Smooth muscle cell (in vitro differentiated cells): ENCODE measurements around the gene ENGASE. TPM values are rescaled to one million over a fixed set of nuclear protein-coding genes. Genes with fewer than 3 reads are reported as not detected.

Experiments used
- DNase-seq: peaks from one replicate; lab custom pipeline; 2025; ENCODE audit not compliant: unreplicated experiment; lab: John Stamatoyannopoulos, UW
- H2AFZ ChIP-seq: fragments of 200-600 bp; sonication (generic); 2 replicates; pipeline ENCODE4 v1.6.0; 2016; ENCODE audit warnings: antibody characterized with exemption, low read depth, mild to moderate bottlenecking
- H3F3A ChIP-seq: fragments of 200-600 bp; sonication (generic); 2 replicates; pipeline ENCODE4 v1.6.0; 2017; ENCODE audit warnings: antibody characterized with exemption, low read depth
- H3K27ac ChIP-seq: fragments of 200-600 bp; sonication (generic); 2 replicates; pipeline ENCODE4 v1.5.1; 2016; ENCODE audit warnings: low read depth, mild to moderate bottlenecking
- H3K27me3 ChIP-seq: fragments of 200-600 bp; sonication (generic); 2 replicates; pipeline ENCODE4 v1.6.1; 2016; ENCODE audit warnings: low read depth, mild to moderate bottlenecking
- H3K36me3 ChIP-seq: fragments of 200-600 bp; sonication (generic); 2 replicates; pipeline ENCODE4 v1.5.1; 2016; ENCODE audit warnings: low read depth
- H3K4me1 ChIP-seq: fragments of 200-600 bp; sonication (generic); 2 replicates; pipeline ENCODE4 v1.5.1; 2016; ENCODE audit warnings: low read depth
- H3K4me2 ChIP-seq: fragments of 200-600 bp; sonication (generic); 2 replicates; pipeline ENCODE4 v1.6.0; 2016; ENCODE audit warnings: mild to moderate bottlenecking
- H3K4me3 ChIP-seq: fragments of 200-600 bp; sonication (generic); 2 replicates; pipeline ENCODE4 v1.5.1; 2016; ENCODE audit warnings: mild to moderate bottlenecking
- H3K79me2 ChIP-seq: fragments of 200-600 bp; sonication (generic); 2 replicates; pipeline ENCODE4 v1.6.0; 2016; ENCODE audit warnings: low read depth, mild to moderate bottlenecking
- H3K9ac ChIP-seq: fragments of 200-600 bp; sonication (generic); 2 replicates; pipeline ENCODE4 v1.6.0; 2016; ENCODE audit warnings: low read depth
- H3K9me3 ChIP-seq: fragments of 200-600 bp; sonication (generic); replicated peaks from 2 replicates; pipeline ENCODE4 v1.5.1; 2016; ENCODE audit warnings: low read depth
- H4K20me1 ChIP-seq: fragments of 200-600 bp; sonication (generic); 2 replicates; pipeline ENCODE4 v1.6.0; 2016; ENCODE audit warnings: low read depth
- WGBS: methylation state at CpG from one replicate; pipeline ENCODE4 v1.1.7; 2016; ENCODE audit warnings: low lambda C conversion rate; 5-methylcytosine and 5-hydroxymethylcytosine counted together
- polyA plus RNA-seq: library from polyadenylated mRNA; unstranded; fragments of >200 nt; fragmentation: Nextera tagmentation; extraction: Ambion mirVana; gene quantifications from 2 replicates; pipeline ENCODE4 v1.2.1, GENCODE V29; 2016
- total RNA-seq: library from RNA; depleted of rRNA; stranded (reverse); fragments of >200 nt; gene quantifications from 2 replicates; pipeline ENCODE4 v1.2.3, GENCODE V29; 2014
- TF ChIP-seq, protein P1 (sequence below): fragments of 200-600 bp; sonication (generic); IDR thresholded peaks from 2 replicates; pipeline ENCODE4 v1.5.1; 2017; ENCODE audit warnings: borderline replicate concordance, mild to moderate bottlenecking, antibody characterized with exemption; ENCODE audit not compliant: insufficient read depth, poor library complexity, severe bottlenecking

Gene ENGASE
- total and polyA plus RNA-seq, 2 experiments from 2014 or later, result 3.8 to 9.6 TPM

- Histone ChIP-seq H3K4me1 (no peaks in the 10 kb centered on the region), H3K36me3 (no peaks in the 10 kb centered on the region), H3K9me3 (no peaks in the 10 kb centered on the region), H3F3A (no peaks in the 10 kb centered on the region), H4K20me1 (no peaks in the 10 kb centered on the region), H3K27ac (no peak overlapping the region), H3K79me2 (no peaks in the 10 kb centered on the region), H3K27me3 (peaks cover 8% of the 10 kb centered on the region), H3K9ac (no peak overlapping the region), H3K4me3 (no peak overlapping the region), H2AFZ (no peak overlapping the region), H3K4me2 (no peak overlapping the region)
- WGBS, result 89% methylated on average over 21 of the region's 21 CpGs
- no peak for DNase-seq
- TF ChIP-seq, protein P1, sequence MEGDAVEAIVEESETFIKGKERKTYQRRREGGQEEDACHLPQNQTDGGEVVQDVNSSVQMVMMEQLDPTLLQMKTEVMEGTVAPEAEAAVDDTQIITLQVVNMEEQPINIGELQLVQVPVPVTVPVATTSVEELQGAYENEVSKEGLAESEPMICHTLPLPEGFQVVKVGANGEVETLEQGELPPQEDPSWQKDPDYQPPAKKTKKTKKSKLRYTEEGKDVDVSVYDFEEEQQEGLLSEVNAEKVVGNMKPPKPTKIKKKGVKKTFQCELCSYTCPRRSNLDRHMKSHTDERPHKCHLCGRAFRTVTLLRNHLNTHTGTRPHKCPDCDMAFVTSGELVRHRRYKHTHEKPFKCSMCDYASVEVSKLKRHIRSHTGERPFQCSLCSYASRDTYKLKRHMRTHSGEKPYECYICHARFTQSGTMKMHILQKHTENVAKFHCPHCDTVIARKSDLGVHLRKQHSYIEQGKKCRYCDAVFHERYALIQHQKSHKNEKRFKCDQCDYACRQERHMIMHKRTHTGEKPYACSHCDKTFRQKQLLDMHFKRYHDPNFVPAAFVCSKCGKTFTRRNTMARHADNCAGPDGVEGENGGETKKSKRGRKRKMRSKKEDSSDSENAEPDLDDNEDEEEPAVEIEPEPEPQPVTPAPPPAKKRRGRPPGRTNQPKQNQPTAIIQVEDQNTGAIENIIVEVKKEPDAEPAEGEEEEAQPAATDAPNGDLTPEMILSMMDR, result no peak
These were observed 56.6 kb downstream of the ENGASE start for GRCh38 chr17:79131274-79131635.

DNA sequence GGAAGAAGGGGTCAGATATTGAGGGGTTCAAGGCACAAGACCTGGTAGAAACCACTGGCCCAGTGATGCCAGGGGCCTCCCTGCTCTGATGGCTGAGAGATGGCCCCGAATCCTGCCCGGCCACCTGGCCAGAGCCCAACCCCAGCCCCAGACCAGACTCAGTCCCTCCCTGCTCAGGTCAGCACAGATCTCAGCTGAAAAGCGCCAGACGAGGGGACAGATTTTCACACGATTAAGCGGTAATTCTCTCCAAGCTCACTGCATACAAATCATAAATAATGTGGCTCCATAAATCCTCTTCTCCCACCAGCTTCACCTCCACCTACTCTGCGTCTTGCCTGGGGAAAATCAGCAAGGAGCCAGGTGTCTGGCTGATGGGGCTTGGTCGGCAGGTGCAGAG is 57.1 kb downstream of the ENGASE start:
- H4K20me1 ChIP-seq, result no peaks in the 10 kb centered on the region
- no peaks in the 10 kb centered on the region for H3K36me3 ChIP-seq
- TF ChIP-seq, protein P1, result no peak
- no peak overlapping the region for H2AFZ ChIP-seq
- H3K9me3 ChIP-seq, result no peaks in the 10 kb centered on the region
- H3K27me3 ChIP-seq, result peaks cover 8% of the 10 kb centered on the region
- no peaks in the 10 kb centered on the region for H3K4me1 ChIP-seq
- no peak for DNase-seq
- H3K27ac ChIP-seq, result no peak overlapping the region
- no peak overlapping the region for H3K4me2 ChIP-seq
- H3K9ac ChIP-seq, result no peak overlapping the region
- no peaks in the 10 kb centered on the region for H3K79me2 ChIP-seq
- 85% methylated on average over 8 of the region's 8 CpGs for WGBS
- no peak overlapping the region for H3K4me3 ChIP-seq
- no peaks in the 10 kb centered on the region for H3F3A ChIP-seq

DNA sequence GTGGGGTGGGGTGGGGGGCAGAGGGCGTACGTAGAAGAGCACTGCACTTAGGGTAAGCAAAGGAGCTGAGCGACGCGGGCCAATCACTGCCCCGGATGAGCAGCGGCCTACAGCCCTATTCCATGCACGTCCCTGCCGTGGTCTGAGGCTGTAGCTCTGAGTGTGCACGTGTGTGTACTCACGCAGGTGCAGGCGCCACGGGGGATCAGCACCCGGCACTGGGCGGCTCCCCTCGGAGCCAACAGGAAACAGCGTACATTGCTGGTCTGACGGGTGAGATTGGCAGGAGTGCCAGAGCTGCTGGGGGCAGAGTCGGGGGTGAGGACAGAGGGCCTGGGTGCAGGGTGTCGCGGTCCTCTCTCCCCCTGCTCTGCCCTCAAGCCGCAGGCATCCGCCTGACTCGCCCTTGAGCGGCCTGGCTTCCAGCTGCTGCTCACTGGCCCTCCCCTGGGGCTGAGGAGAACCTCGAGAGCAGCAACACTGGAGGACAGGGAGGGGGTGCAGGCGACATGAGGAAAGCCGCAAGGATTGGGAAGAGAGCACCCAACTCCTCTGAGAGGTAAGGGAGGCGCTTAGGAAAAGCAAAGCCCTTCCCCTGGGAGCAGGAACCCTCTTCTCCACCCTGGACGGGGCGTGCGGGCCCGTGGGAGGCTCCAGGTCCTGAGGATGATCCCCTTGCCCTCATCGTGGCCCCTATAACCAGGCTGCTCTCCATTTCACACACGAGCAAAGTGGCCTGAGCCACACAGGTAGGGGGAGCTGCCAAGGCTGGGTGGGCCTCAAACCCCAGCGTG is 57.8 kb downstream of the ENGASE start:
- no peaks in the 10 kb centered on the region for H4K20me1 ChIP-seq
- no peak overlapping the region for H2AFZ ChIP-seq
- H3K9me3 ChIP-seq, result no peaks in the 10 kb centered on the region
- no peaks in the 10 kb centered on the region for H3K79me2 ChIP-seq
- no peaks in the 10 kb centered on the region for H3K4me1 ChIP-seq
- H3K27ac ChIP-seq, result no peak overlapping the region
- TF ChIP-seq, protein P1, result no peak
- no peak overlapping the region for H3K9ac ChIP-seq
- H3K27me3 ChIP-seq, result peaks cover 2% of the 10 kb centered on the region
- H3K4me3 ChIP-seq, result no peak overlapping the region
- no peak overlapping the region for H3K4me2 ChIP-seq
- DNase-seq, result no peak
- no peaks in the 10 kb centered on the region for H3K36me3 ChIP-seq
- WGBS, result 88% methylated on average over 34 of the region's 36 CpGs
- no peaks in the 10 kb centered on the region for H3F3A ChIP-seq

- no peaks in the 10 kb centered on the region for H3F3A ChIP-seq
- H3K9me3 ChIP-seq, result no peaks in the 10 kb centered on the region
- H4K20me1 ChIP-seq, result no peaks in the 10 kb centered on the region
- H3K9ac ChIP-seq, result no peak overlapping the region
- no peaks in the 10 kb centered on the region for H3K79me2 ChIP-seq
- H3K36me3 ChIP-seq, result no peaks in the 10 kb centered on the region
- H3K4me2 ChIP-seq, result no peak overlapping the region
- no peaks in the 10 kb centered on the region for H3K27me3 ChIP-seq
- no peak overlapping the region for H3K27ac ChIP-seq
- no peak for DNase-seq
- H3K4me1 ChIP-seq, result no peaks in the 10 kb centered on the region
- H2AFZ ChIP-seq, result no peak overlapping the region
- WGBS, result 100% methylated on average over 1 of the region's 1 CpG
- no peak overlapping the region for H3K4me3 ChIP-seq
- TF ChIP-seq, protein P1, result no peak
These were observed 58.6 kb downstream of the ENGASE start for GRCh38 chr17:79133214-79133613.
